Epidermal melanocyte (primary cell): ENCODE measurements around the gene SPRN.
"Not testable (repeated sequence)": the region's sequence is repeated elsewhere in the genome, so short reads cannot be mapped to it uniquely, and the experiment has no call there.

Experiments
- DNase-seq: peaks from one replicate; pipeline ENCODE4 v3.0.0; 2011; ENCODE audit warnings: low spot score; ENCODE audit not compliant: insufficient read length

Gene SPRN

GRCh38 chr10:133424601-133425000, at the start of gene SPRN:
Gene SPRN, minus strand, starts transcription at chr10:133424625. Its CDS starts 944 bp downstream, at chr10:133423681.
- DNase-seq = not testable (repeated sequence)

GRCh38 chr10:133474027-133474426, 49.6 kb upstream of the SPRN start:
- no peak for DNase-seq

- no peak for DNase-seq
These were observed 48.8 kb upstream of the SPRN start for GRCh38 chr10:133473270-133473669.

GRCh38 chr10:133471300-133472109, 47.1 kb upstream of the SPRN start:
- no peak for DNase-seq

- DNase-seq = not testable (repeated sequence)
These were observed 44.8 kb upstream of the SPRN start for GRCh38 chr10:133469205-133469604.

GRCh38 chr10:133467286-133467911, 43.0 kb upstream of the SPRN start:
- DNase-seq = peak; percentile 11

- DNase-seq = peak; percentile 5
These were observed 42.4 kb upstream of the SPRN start for GRCh38 chr10:133466683-133467275.

- peak; percentile 7 for DNase-seq
These were observed 41.6 kb upstream of the SPRN start for GRCh38 chr10:133465950-133466474.

GRCh38 chr10:133465191-133465949, 40.9 kb upstream of the SPRN start:
- DNase-seq = no peak

GRCh38 chr10:133464582-133465031, 40.2 kb upstream of the SPRN start:
- DNase-seq = no peak

GRCh38 chr10:133462512-133463305, 38.3 kb upstream of the SPRN start:
- DNase-seq = no peak

- DNase-seq = no peak
These were observed 37.4 kb upstream of the SPRN start for GRCh38 chr10:133461841-133462240.

- no peak for DNase-seq
These were observed 36.6 kb upstream of the SPRN start for GRCh38 chr10:133461027-133461426.

- DNase-seq = no peak
These were observed 35.9 kb upstream of the SPRN start for GRCh38 chr10:133460208-133460769.

- no peak for DNase-seq
These were observed 35.2 kb upstream of the SPRN start for GRCh38 chr10:133459454-133460207.

GRCh38 chr10:133458710-133459453, 34.5 kb upstream of the SPRN start:
- DNase-seq = no peak

GRCh38 chr10:133458021-133458709, 33.7 kb upstream of the SPRN start:
- DNase-seq = no peak
